Measurements from ENCODE around the gene DOCK1.

DNA sequence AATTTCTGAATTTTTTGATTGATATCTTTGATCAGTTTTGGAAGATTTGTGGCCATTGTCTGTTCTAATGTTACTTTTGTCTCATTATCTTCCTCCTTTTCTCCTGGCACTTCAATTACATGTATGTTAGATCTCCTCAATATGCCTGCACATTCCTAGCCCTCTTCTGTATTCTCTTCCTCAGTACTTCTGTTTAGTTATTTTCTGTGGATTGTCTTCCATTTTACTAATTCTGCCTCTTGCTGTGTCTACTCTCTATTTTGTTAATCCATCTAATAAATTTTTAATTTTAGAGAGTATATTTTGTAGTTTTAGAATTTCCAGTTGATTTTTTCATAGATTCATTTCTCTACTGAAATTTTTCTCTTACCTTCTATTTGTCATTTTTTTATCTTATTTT lies 154.1 kb downstream of the DOCK1 start:
- TF ChIP-seq, protein P1, sequence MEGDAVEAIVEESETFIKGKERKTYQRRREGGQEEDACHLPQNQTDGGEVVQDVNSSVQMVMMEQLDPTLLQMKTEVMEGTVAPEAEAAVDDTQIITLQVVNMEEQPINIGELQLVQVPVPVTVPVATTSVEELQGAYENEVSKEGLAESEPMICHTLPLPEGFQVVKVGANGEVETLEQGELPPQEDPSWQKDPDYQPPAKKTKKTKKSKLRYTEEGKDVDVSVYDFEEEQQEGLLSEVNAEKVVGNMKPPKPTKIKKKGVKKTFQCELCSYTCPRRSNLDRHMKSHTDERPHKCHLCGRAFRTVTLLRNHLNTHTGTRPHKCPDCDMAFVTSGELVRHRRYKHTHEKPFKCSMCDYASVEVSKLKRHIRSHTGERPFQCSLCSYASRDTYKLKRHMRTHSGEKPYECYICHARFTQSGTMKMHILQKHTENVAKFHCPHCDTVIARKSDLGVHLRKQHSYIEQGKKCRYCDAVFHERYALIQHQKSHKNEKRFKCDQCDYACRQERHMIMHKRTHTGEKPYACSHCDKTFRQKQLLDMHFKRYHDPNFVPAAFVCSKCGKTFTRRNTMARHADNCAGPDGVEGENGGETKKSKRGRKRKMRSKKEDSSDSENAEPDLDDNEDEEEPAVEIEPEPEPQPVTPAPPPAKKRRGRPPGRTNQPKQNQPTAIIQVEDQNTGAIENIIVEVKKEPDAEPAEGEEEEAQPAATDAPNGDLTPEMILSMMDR (IDR thresholded peaks at IDR 0.05; ENCODE audit: poor library complexity, severe bottlenecking): no peak
- no peak for TF ChIP-seq POLR2AphosphoS5 (IDR thresholded peaks at IDR 0.05)
- TF ChIP-seq EZH2 (IDR thresholded peaks at IDR 0.05; ENCODE audit: borderline replicate concordance, insufficient read depth, low read length, poor library complexity, severe bottlenecking): no peak
- TF ChIP-seq EP300 (conservative IDR thresholded peaks at IDR 0.05; ENCODE audit: poor library complexity, severe bottlenecking): no peak
- no peak for TF ChIP-seq RAD21 (conservative IDR thresholded peaks at IDR 0.05)
- TF ChIP-seq MXI1 (conservative IDR thresholded peaks at IDR 0.05; ENCODE audit: poor library complexity, severe bottlenecking): no peak

Measured in neural cell (in vitro differentiated cells).